Activated T-helper 2 cell treated with anti-CD3 and anti-CD28 coated beads, Interferon-gamma antibody, Interleukin-2, Interleukin-4, amounts not matched to agents 10 μg/mL and 5 μg/mL and 100 μg/mL, durations not matched to agents 14 hours and 24 hours and 36 hours (primary cell): ENCODE data around the gene TACSTD2. TPM values are rescaled to one million over a fixed set of nuclear protein-coding genes. Genes with fewer than 3 reads are reported as not detected.
"Not testable (repeated sequence)": the region's sequence is repeated elsewhere in the genome, so short reads cannot be mapped to it uniquely, and the experiment has no call there.

ENCODE experiments used
- DNase-seq: peaks from one replicate; pipeline ENCODE4 v3.0.0; 2021; ENCODE audit warnings: low spot score
- H3K27ac Mint-ChIP-seq: one replicate; pipeline ENCODE4 v1.8.0; 2021; ENCODE audit warnings: mixed read lengths
- H3K27me3 Mint-ChIP-seq: one replicate; pipeline ENCODE4 v1.8.0; 2021; ENCODE audit warnings: low read depth, mixed read lengths
- H3K36me3 Mint-ChIP-seq: one replicate; pipeline ENCODE4 v1.8.0; 2021; ENCODE audit warnings: low read depth, mixed read lengths
- H3K4me1 Mint-ChIP-seq: one replicate; pipeline ENCODE4 v1.8.0; 2021; ENCODE audit warnings: low read depth, mixed read lengths
- H3K4me3 Mint-ChIP-seq: one replicate; pipeline ENCODE4 v1.8.0; 2021; ENCODE audit warnings: low read depth, mild to moderate bottlenecking, moderate library complexity, mixed read lengths
- H3K9me3 Mint-ChIP-seq: one replicate; pipeline ENCODE4 v1.8.0; 2021; ENCODE audit warnings: mixed read lengths
- intact Hi-C: fragments of 100-400 bp; cut with micrococcal nuclease; formaldehyde crosslinking; loops from one replicate; pipeline ENCODE4 v1.15.1; 2023
- total RNA-seq: library from RNA; stranded (reverse); gene quantifications from 2 replicates; pipeline ENCODE4 v1.2.3, GENCODE V29; 2022

Gene TACSTD2
- total RNA-seq, 1 donor from 2014 or later: 0.09 TPM

GRCh38 chr1:58584082-58584895 is 7.2 kb upstream of the TACSTD2 start:
- H3K27me3 Mint-ChIP-seq: peaks cover 48% of the 10 kb centered on the region
- no peak overlapping the region for H3K4me3 Mint-ChIP-seq
- H3K9me3 Mint-ChIP-seq: no peaks in the 10 kb centered on the region
- DNase-seq: no peak
- intact Hi-C loops: no loop called here
- no peak overlapping the region for H3K27ac Mint-ChIP-seq
- peaks cover 24% of the 10 kb centered on the region for H3K4me1 Mint-ChIP-seq
- no peaks in the 10 kb centered on the region for H3K36me3 Mint-ChIP-seq

DNA sequence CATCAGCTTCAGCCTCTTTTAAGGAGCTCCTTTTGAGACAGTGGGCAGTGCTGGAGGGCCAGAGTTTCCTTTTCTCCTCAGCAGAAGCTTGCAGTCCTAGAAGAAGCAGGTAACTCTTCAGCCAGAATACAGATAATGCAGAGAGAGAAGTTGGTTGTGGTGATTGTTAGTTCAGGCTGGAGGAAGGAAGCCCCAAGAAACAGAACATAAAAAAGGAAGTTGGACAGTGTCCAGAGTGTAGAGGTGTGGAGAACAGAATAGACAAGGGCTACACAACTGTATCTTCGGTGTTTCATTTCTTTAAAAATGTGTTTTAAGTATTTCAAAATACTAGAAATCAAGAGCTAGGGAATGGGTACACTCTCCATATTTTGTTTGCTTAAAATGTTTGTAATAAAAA is 6.4 kb upstream of the TACSTD2 start:
- Mint-ChIP-seq H3K4me1 (peaks cover 24% of the 10 kb centered on the region), H3K27me3 (peaks cover 47% of the 10 kb centered on the region), H3K9me3 (no peaks in the 10 kb centered on the region), H3K4me3 (no peak overlapping the region), H3K27ac (no peak overlapping the region), H3K36me3 (no peaks in the 10 kb centered on the region)
- intact Hi-C loops: no loop called here
- no peak for DNase-seq

GRCh38 chr1:58582143-58582542 is 5.1 kb upstream of the TACSTD2 start:
- DNase-seq, H3K9me3 Mint-ChIP-seq, intact Hi-C loops, H3K4me3 Mint-ChIP-seq, H3K27ac Mint-ChIP-seq, H3K36me3 Mint-ChIP-seq: not testable (repeated sequence)
- H3K27me3 Mint-ChIP-seq: peaks cover 53% of the 10 kb centered on the region
- H3K4me1 Mint-ChIP-seq: peaks cover 34% of the 10 kb centered on the region

- H3K4me1 Mint-ChIP-seq: peaks cover 34% of the 10 kb centered on the region
- H3K27ac Mint-ChIP-seq: no peak overlapping the region
- H3K4me3 Mint-ChIP-seq: no peak overlapping the region
- no peak for DNase-seq
- peaks cover 50% of the 10 kb centered on the region for H3K27me3 Mint-ChIP-seq
- H3K36me3 Mint-ChIP-seq: peaks cover 3% of the 10 kb centered on the region
- intact Hi-C loops: no loop called here
- H3K9me3 Mint-ChIP-seq: no peaks in the 10 kb centered on the region
Observed at GRCh38 chr1:58581641-58582040, 4.6 kb upstream of the TACSTD2 start.

DNA sequence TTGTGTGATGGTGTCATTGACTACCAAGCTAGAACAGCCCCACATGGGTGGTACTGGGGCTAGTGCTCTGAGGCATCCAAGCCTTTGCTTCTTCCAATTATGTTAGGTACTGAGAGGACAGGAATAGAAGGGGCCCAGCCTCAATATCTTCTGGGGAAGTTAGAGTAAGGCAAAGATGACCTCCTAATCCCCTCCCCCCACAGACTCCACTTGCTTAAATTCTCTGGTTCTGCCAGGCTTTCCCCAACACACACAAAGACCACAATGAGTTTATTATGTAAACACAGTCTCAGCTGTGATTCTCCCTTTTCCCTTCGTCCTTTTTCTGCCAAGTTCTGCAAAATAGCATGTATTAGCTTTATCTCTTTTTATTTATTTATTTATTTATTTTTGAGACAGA is 3.1 kb upstream of the TACSTD2 start:
- intact Hi-C loops: no loop called here
- no peak overlapping the region for H3K4me3 Mint-ChIP-seq
- no peak overlapping the region for H3K27ac Mint-ChIP-seq
- H3K4me1 Mint-ChIP-seq: peaks cover 32% of the 10 kb centered on the region
- no peak for DNase-seq
- no peaks in the 10 kb centered on the region for H3K9me3 Mint-ChIP-seq
- peaks cover 7% of the 10 kb centered on the region for H3K36me3 Mint-ChIP-seq
- peaks cover 55% of the 10 kb centered on the region for H3K27me3 Mint-ChIP-seq

DNA sequence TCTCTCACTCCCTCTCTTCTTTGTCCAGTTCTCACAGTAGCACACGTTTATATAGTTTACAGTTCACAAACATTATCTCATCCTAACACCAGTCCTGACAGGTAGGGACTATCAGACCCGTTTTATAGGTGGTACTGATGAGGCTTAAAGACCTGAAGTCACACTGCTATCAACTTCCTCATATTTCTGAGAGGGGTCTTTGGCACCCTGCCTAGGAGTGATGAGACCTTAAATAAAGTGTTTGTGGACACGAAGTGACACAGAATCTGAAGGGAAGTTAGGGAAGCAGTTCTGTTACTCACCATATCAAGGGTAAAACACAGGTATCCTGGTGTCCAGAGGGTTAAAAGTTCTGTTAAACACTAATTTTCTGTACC is 590 bp upstream of the TACSTD2 start:
- peak overlapping the region; percentile 64 for H3K4me3 Mint-ChIP-seq
- no peak overlapping the region for H3K27ac Mint-ChIP-seq
- H3K36me3 Mint-ChIP-seq: peaks cover 7% of the 10 kb centered on the region
- intact Hi-C loops: loop anchor here (10.0 kb wide), 1 partner anchor 1153 kb away; the partner anchor contains the start of gene DAB1
- peaks cover 32% of the 10 kb centered on the region for H3K4me1 Mint-ChIP-seq
- peaks cover 65% of the 10 kb centered on the region for H3K27me3 Mint-ChIP-seq
- DNase-seq: no peak
- no peaks in the 10 kb centered on the region for H3K9me3 Mint-ChIP-seq

GRCh38 chr1:58576325-58576726 is 726 bp downstream of the TACSTD2 start:
- Mint-ChIP-seq H3K9me3 (no peaks in the 10 kb centered on the region), H3K4me1 (peaks cover 32% of the 10 kb centered on the region), H3K36me3 (peaks cover 7% of the 10 kb centered on the region), H3K27me3 (peaks cover 72% of the 10 kb centered on the region), H3K4me3 (peak overlapping the region; percentile 76), H3K27ac (no peak overlapping the region)
- no peak for DNase-seq
- intact Hi-C loops: loop anchor here (10.0 kb wide), 1 partner anchor 1152 kb away; the partner anchor contains the start of gene DAB1

DNA sequence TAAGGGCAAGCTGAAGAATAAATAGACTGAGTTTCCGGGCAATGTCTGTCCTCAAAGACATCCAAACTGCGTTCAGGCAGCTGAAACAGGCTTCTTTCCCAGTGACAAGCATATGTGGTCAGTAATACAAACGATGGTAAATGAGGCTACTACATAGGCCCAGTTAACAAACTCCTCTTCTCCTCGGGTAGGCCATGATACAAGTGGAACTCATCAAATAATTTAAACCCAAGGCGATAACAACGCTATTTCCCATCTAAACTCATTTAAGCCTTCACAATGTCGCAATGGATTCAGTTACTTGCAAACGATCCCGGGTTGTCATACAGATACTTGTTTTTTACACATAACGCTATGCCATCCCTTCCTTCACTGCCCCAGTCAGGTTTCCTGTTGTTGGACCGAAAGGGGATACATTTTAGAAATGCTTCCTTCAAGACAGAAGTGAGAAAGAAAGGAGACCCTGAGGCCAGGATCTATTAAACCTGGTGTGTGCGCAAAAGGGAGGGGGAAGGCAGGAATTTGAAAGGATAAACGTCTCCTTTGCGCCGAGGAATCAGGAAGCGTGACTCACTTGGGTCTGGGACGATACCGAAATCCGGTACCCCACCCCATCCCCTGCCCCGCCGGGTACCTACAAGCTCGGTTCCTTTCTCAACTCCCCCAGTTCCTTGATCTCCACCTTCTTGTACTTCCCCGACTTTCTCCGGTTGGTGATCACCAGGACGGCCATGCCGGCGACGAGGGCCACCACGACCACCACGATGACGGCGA is 1.3 kb downstream of the TACSTD2 start:
- DNase-seq: no peak
- Mint-ChIP-seq H3K4me3 (peak overlapping the region; percentile 76), H3K36me3 (peaks cover 7% of the 10 kb centered on the region), H3K9me3 (no peaks in the 10 kb centered on the region), H3K4me1 (peaks cover 32% of the 10 kb centered on the region), H3K27ac (no peak overlapping the region), H3K27me3 (peaks cover 74% of the 10 kb centered on the region)
- intact Hi-C loops: loop anchor here (10.0 kb wide), 1 partner anchor 1151 kb away; the partner anchor contains the start of gene DAB1

GRCh38 chr1:58574816-58575215 is 2.2 kb downstream of the TACSTD2 start:
- no peaks in the 10 kb centered on the region for H3K9me3 Mint-ChIP-seq
- no peak for DNase-seq
- H3K4me3 Mint-ChIP-seq: no peak overlapping the region
- intact Hi-C loops: loop anchor here (10.0 kb wide), 1 partner anchor 1150 kb away; the partner anchor contains the start of gene DAB1
- H3K4me1 Mint-ChIP-seq: peaks cover 32% of the 10 kb centered on the region
- H3K36me3 Mint-ChIP-seq: peaks cover 7% of the 10 kb centered on the region
- H3K27ac Mint-ChIP-seq: no peak overlapping the region
- H3K27me3 Mint-ChIP-seq: peaks cover 77% of the 10 kb centered on the region

GRCh38 chr1:58573705-58574591 is 3.1 kb downstream of the TACSTD2 start:
- peak; percentile 42 for DNase-seq
- Mint-ChIP-seq H3K27me3 (peaks cover 75% of the 10 kb centered on the region), H3K36me3 (peaks cover 7% of the 10 kb centered on the region), H3K9me3 (no peaks in the 10 kb centered on the region), H3K4me3 (no peak overlapping the region), H3K27ac (no peak overlapping the region), H3K4me1 (peaks cover 32% of the 10 kb centered on the region)
- intact Hi-C loops: loop anchor here (1.0 to 10.0 kb wide), 3 partner anchors 28 to 1149 kb away; partner anchors contain the start of genes DAB1 and OMA1

GRCh38 chr1:58573138-58573537 is 3.9 kb downstream of the TACSTD2 start:
- intact Hi-C loops: loop anchor here (1.0 to 10.0 kb wide), 3 partner anchors 27 to 1148 kb away; partner anchors contain the start of genes DAB1 and OMA1

DNA sequence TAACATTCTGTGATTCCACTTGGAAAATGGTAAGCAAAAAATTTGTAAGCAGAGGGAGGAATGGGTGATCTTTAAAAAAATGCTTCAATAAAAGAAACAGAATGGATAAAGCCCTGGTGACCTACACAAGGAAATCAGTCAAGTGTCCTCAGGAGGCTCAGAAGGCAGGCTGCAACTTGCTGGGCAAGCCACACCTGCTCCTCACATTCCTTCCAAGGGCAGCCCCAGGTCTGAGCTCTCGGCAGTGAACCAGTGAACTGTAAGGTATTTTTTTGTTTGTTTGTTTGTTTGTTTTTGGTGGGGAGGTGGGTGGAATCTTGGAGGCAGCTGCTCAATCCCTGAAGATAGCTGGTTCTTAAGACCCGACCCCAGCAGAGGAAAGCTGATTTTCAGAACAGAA is 4.4 kb downstream of the TACSTD2 start:
- no peak overlapping the region for H3K4me3 Mint-ChIP-seq

More at GRCh38 chr1:58573138-58573537, 3.9 kb downstream of the TACSTD2 start:
- H3K36me3 Mint-ChIP-seq: peaks cover 7% of the 10 kb centered on the region
- no peak overlapping the region for H3K27ac Mint-ChIP-seq
- H3K4me3 Mint-ChIP-seq: no peak overlapping the region
- no peaks in the 10 kb centered on the region for H3K9me3 Mint-ChIP-seq
- DNase-seq: no peak
- peaks cover 30% of the 10 kb centered on the region for H3K4me1 Mint-ChIP-seq
- peaks cover 73% of the 10 kb centered on the region for H3K27me3 Mint-ChIP-seq

More for the DNA sequence above, 4.4 kb downstream of the TACSTD2 start:
- DNase-seq: no peak
- intact Hi-C loops: loop anchor here (1.0 to 10.0 kb wide), 3 partner anchors 26 to 1148 kb away; partner anchors contain the start of genes DAB1 and OMA1
- Mint-ChIP-seq H3K27ac (no peak overlapping the region), H3K9me3 (no peaks in the 10 kb centered on the region), H3K4me1 (peaks cover 26% of the 10 kb centered on the region), H3K27me3 (peaks cover 70% of the 10 kb centered on the region), H3K36me3 (peaks cover 7% of the 10 kb centered on the region)
